HuH-7.5 (cell line): Measurements from ENCODE around the gene KCMF1.

ENCODE experiments used
- DNase-seq: peaks from one replicate; pipeline ENCODE4 v3.0.0; 2011; ENCODE audit warnings: low spot score

The KCMF1 gene

DNA sequence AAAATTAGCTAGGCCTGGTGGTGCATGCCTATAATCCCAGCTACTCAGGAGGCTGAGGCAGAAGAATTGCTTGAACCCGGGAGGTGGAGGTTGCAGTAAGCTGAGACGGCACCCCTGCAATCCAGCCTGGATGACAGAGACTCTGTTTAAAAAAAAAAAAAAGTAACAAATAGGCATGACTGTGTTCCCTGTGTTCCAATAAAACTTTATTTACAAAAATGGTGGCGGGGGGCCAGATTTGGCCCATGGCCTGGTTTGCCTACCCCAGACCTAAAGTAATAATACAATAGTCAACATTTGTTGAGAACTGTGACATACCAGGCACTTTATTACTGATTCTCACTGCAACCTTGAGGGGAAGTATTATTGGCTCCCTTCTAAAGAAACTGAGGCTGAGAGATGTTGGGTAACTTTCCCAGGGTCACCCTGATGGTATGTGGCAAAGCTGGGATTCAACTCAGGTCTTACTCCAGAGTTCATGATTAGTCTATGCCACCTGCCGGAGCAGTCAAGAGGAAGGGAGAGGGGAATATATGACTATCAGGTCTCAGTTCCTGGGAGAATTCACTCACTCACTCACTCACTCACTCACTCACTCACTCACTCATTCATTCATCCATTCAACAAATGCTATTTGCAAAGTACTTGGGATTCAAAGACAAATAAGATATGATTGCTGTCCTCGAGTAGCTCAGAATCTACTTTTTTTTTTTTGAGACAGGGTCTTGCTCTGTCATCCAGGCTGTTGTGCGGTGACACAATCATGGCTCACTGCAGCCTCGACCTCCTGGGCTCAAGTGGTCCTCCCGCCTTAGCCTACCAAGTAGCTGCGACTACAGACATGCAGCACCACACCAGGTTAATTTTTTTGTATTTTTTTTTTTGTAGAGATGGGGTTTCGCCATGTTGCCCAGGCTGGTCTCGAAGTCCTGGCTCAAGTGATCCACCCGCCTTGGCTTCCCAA lies 14.3 kb upstream of the KCMF1 start:
- DNase-seq: no peak

- no peak for DNase-seq
Observed at GRCh38 chr2:84957771-84958134, 13.2 kb upstream of the KCMF1 start.

DNA sequence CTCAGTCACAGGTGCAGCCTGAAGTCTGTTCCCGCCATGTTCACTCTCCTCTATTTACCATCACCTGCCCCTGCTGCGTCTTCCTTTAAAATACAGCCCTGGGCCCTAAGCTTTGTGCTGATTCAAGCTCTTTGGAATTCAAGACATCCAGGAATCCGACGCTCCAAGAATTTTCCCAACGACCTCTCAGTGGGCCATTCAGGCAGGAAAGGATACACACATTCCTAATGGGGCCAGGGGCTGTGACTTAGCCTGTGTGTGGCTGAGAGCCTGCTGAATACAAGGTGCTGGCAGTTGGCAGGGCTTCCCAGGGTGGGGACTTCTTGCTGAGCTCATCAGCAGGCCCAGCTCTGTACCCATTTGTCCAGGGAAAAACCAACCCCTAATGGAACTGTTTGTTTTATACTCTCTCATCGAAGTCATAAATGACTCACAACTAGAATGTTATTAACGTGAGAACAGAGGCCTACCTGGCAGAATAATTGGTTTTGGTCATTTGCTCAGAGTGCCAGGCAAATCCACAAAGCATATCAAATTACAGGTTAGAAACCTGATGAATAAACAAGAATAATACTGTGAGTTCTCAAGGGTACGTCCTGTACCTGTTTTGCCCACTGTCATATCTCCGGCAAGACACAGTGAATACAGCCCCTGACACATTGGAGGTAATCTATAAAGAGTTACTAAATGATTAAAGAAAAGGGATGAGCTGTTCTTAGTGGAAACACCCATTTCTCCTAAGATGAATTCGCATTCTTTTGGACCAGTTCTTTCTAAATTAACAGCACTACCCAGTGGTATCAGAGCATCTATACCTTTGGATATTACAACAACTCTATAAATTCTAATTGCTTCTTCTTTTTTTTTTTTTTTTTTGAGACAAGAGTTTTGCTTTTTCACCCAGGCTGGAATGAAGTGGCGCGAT lies 12.6 kb upstream of the KCMF1 start:
- no peak for DNase-seq

DNA sequence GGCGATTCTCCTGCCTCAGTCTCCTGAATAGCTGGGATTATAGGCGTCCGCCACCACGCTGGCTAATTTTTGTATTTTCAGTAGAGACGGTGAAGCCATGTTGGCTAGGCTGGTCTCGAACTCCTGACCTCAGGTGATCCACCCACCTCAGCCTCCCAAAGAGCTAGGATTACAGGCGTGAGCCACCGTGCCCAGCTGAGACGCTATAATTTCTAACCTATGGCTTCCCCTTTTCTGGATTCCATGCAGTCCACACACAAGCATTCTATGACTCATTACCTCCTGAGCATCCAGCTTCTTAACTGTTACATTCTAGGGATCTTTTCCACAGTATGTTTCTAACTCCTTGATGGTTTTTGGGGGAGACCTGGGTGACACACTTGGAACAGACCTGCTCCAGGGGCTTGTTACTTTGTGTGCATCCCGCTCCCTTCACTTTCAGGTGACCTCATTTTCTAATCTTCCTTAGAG lies 11.8 kb upstream of the KCMF1 start:
- DNase-seq: no peak

DNA sequence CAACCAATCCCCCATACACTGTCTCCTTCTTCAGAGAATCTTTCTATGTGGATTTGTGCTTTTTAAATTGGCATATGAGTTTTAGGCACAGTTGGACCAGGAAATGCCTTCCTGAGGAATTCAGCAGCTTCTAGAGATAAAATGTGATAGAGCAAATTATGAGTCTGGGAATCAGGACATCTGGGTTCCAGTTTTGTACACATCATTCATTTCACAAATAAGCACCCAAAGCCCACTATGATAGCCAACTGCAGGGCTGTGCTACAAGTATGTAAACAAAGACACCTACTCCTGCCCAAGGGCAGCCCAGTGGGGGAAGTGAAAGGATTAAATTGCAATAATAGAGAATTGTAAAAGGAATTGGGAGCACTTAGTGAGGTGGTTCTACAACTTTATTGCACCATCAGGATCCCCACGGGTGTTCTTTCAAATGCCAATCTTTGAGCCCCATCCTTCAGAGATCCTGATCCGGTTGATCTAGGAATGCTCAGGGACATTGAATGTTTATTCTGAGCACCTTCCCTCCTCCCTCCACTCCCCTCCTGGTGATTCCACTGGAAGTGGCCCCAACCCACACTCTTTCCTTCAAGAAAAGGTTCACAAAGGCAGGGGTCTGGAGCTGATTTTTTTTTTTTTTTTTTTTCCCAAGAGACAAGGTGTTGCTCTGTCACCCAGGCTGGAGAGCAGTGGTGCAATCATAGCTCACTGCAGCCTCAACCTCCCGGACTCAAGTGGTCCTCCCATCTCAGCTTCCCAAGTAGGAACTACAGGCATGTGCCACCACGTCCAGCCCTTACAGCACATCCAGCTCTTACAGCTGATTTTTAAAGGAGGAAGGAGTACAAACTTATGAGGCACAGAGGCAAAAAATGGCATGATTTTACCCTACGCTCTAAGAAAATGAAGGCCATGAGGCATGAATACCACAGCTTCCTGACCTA lies 11.1 kb upstream of the KCMF1 start:
- DNase-seq: no peak

GRCh38 chr2:84962917-84963316 lies 8.0 kb upstream of the KCMF1 start:
- DNase-seq: no peak

GRCh38 chr2:84963323-84963691 lies 7.7 kb upstream of the KCMF1 start:
- no peak for DNase-seq

DNA sequence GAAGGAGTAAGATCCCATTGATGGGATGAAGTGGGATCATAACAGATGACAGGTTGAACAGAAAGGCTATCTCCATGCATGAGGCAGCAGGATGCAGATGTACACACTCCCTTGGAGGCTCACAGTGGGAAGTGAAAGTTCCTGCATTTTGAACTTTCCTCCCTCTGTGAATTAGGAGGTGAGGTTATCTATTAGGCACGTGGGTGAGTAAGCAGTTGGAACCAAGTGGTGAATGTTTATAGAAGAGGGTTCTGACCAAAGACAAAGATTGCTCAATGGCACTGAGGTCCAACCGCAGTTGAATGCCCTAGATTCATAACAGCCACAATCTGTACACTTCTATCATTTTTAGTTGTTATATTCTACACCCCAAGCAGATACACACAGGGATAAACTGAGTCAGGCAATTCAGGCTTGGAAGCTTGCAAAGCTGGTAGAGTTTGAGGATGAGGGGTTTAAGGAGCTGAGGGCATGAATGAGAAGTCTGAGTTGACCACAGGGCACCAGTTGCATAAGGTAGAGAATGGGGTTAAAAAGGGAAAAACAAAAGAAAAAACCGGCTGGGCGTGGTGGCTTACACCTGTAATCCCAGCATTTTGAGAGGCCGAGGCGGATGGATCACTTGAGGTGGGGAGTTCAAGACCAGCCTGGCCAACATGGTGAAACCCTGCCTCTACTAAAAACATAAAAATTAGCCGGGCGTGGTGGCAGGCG lies 7.1 kb upstream of the KCMF1 start:
- DNase-seq: no peak

DNA sequence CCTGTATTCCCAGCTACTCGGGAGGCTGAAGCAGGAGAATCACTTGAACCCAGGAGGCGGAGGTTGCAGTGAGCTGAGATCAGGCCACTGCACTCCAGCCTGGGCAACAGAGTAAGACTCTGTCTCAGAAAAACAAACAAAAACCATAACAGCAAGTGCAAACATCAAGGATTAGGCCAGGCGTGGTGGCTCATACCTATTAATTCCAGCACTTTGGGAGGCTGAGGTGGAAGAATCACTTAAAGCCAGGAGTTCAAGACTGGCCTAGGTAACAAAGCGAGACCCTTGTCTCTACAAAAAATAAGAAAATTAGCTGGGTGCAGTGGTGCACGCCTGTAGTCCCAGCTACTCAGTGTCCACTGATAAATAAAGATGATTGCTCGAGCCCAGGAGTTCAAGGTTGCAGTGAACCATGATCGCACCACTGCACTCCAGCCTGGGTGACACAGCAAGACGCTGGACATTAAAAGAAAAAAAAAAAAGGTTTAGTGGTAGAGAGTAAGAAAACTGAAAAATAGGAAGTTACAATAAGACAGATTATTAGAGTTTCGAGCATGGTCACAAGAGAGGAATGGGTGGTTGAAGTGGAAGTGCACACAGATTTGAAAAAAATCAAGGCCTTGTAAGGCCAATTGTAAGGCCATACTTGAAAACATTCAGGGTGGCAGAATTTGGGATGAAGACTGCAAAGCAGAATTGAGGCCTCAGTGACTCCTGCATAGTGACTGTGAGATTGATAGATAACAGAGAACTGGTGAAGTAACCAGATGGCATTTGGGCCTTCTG lies 6.4 kb upstream of the KCMF1 start:
- no peak for DNase-seq

- DNase-seq: no peak
Observed at GRCh38 chr2:84965192-84965516, 5.8 kb upstream of the KCMF1 start.

- DNase-seq: no peak
Observed at GRCh38 chr2:84965827-84966226, 5.1 kb upstream of the KCMF1 start.

GRCh38 chr2:84966731-84967130 lies 4.2 kb upstream of the KCMF1 start:
- no peak for DNase-seq

DNA sequence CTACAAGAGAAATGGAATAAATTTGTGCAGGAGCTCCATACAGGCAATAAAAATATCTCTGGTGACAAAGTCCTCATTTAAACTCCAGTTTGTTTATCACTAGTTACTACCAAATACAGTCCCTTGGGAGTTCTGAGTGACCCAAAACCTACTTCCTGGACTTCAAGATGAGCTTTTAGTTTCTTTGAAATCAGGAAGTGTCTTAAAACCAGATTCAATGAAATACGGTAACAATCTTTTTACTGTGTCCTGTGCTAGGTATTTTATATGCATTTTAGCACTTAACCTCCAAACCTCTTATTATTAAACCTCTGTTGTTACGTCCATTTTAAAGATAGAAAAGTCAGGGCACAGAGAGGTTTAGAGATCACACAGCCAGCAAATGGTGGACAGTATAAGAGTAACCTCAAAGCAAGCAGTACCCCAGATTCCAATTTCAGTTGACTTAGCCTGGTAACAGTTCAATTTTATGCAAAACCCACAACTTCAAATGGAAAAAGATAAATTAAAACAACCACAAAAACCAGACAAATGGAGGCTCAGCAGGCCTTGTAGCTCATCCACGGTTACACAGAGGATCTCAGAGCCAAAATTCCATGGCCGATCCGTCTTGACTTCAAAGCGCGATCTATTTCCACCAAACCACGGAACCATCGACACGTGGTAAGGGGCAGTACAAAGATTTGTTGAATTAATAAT lies 1.3 kb upstream of the KCMF1 start:
- DNase-seq: no peak

GRCh38 chr2:84970210-84970867 lies 622 bp upstream of the KCMF1 start:
- peak; percentile 75 for DNase-seq

DNA sequence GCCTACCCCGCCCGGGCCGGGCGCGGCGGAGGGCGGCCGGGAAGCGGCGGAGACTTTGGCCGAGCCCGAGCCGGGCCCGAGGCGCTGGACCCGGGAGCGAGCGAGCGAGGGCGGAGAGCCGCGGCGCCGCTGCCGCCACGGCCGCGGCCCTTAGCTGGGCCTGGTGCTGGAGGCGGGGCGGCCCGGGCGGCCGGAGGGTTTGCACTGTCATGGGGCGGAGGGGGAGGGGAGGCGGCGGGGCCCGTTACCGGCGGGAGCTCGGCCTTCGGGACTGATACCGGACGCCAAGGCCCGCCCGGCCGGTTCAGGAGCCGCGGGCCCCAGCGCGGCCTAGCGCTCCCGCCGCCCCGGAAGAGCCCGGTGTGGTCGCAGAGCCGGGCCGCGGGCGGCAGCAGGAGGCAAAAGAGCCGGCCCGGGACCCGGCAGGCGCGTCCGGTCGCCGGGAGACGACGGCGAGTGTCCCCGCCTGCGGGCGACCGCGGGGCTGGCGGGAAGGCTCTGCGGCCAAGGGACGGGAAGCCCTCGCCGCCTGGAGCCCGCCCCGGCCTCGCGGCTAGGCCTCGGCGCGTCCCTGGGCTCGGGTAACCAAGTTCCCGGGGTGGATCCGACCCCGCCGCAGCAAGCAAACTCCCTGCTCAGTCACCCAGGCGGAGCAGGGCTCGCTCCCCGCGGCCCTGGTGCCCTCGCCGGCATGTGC lies 697 bp downstream of the KCMF1 start:
- DNase-seq: peak; percentile 67

GRCh38 chr2:84972207-84972783 lies 1.3 kb downstream of the KCMF1 start:
- DNase-seq: no peak

- no peak for DNase-seq
Observed at GRCh38 chr2:84972932-84973331, 2.0 kb downstream of the KCMF1 start.

GRCh38 chr2:84980263-84980983 lies 9.5 kb downstream of the KCMF1 start:
- no peak for DNase-seq
